ENCODE measurements around the gene SLC2A6.

SLC2A6 gene

DNA sequence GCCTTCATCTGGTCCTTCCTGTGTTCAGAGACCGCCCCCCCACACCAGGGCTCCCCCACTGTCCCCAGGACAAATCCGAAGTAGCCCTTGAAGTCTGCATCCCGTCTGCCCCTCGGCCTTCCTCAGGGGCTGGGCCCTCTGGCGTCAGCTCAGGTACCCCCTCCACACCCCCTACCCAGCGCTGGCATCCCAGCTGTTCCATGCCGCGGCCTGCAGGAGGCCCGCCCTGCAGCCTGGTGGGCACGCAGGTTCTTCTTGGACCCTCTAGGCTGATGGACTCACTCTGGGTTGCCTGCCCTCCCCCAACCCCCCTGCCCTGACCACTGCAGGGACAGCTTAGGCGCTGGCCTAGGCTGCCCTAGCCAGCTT lies 6.6 kb downstream of the SLC2A6 start:
- no peak overlapping the region for H3K4me3 ChIP-seq (ENCODE audit: low read depth, low read length)
- TF ChIP-seq, protein P1, sequence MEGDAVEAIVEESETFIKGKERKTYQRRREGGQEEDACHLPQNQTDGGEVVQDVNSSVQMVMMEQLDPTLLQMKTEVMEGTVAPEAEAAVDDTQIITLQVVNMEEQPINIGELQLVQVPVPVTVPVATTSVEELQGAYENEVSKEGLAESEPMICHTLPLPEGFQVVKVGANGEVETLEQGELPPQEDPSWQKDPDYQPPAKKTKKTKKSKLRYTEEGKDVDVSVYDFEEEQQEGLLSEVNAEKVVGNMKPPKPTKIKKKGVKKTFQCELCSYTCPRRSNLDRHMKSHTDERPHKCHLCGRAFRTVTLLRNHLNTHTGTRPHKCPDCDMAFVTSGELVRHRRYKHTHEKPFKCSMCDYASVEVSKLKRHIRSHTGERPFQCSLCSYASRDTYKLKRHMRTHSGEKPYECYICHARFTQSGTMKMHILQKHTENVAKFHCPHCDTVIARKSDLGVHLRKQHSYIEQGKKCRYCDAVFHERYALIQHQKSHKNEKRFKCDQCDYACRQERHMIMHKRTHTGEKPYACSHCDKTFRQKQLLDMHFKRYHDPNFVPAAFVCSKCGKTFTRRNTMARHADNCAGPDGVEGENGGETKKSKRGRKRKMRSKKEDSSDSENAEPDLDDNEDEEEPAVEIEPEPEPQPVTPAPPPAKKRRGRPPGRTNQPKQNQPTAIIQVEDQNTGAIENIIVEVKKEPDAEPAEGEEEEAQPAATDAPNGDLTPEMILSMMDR (IDR thresholded peaks at IDR 0.05; ENCODE audit: low read depth, low read length, missing control alignments): no peak
- no peak for DNase-seq (ENCODE audit: low read depth)
- in situ Hi-C loops (cut with HindIII; ENCODE audit: low sequenced_read_pairs): no loop called here

DNA sequence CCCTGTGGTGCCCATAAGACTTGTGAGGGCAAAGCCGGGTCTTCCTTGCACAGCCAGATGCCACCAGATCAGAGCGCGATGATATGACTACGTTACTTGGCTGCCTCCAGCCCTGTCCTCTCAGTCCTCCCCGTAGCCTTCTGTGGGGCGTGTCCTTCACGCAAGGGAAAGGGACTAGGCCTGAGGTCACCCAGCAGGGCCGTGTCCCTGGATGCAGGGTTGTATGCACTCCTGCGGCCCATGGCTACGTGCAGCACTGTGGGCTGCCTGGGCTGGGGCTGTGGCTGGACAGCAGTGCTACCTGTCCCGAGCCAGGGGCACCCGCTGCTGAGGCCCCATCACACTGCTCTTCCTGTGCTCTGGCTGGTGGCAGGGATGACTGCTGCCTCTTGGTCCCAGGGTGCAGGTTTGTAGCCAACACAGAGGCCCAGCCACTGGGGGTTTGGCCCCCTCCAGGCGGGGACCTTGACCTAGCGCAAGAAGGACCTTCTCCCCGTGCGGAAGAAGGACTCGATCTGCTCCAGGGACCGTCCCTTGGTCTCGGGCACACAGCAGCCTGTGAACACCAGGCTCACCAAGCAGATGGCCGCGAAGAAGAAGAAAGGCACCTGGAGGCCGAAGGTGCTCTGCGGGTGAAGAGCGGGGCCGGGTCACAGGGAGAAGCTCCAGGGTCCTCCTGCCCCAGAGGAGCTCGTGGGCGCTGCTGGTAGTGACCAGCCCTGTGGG lies 7.2 kb downstream of the SLC2A6 start:
- in situ Hi-C loops (cut with HindIII; ENCODE audit: low sequenced_read_pairs): no loop called here
- no peak overlapping the region for H3K4me3 ChIP-seq (ENCODE audit: low read depth, low read length)

DNA sequence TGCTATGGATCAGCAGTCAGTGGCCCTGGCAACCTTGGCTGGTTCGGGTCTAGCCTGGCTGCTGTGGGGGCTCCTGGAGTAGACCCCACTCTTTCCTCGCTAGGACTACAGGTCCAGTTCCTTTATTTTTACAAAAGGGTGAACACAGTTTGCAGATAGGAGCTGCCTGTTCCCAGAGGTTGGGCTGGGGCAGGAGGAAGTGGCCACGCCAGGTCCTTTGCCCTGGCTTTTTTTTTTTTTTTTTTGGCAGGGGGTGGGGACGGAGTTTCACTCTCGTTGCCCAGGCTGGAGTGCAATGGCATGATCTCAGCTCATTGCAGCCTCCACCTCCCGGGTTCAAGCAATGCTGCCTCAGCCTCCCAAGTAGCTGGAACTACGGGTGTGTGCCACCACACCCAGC lies 7.9 kb downstream of the SLC2A6 start:
- no peak for DNase-seq (ENCODE audit: low read depth)

More for the DNA sequence above, 7.2 kb downstream of the SLC2A6 start:
- DNase-seq (ENCODE audit: low read depth): no peak
- TF ChIP-seq, protein P1 (IDR thresholded peaks at IDR 0.05; ENCODE audit: low read depth, low read length, missing control alignments): no peak

DNA sequence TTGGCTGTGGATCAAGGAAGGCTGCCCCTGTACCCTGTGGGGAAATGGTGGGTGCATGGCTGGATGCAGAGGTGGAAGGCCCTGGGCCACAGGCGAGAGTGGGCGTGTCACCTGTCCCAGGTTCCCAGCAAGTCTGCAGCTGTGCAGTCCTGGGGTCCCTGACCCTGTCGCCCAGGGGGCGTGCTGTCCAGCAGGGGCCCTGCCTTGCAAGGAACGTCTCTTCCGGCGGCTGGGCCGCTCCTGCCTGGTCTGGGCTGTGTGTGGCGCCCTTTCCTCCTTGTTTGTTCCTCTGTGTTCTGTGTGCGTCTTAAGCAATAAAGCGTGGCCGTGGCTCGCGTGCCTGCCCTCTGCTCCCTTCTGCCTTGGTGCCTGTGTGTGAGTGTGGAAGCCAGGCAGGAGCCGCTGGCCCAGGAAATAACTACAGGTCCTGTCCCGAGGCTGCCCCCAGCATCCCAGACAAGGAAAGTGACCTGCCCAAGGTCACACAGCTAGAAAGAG lies 8.4 kb downstream of the SLC2A6 start:
- TF ChIP-seq, protein P1 (IDR thresholded peaks at IDR 0.05; ENCODE audit: low read depth, low read length, missing control alignments): no peak
- no peak overlapping the region for H3K4me3 ChIP-seq (ENCODE audit: low read depth, low read length)
- in situ Hi-C loops (cut with HindIII; ENCODE audit: low sequenced_read_pairs): no loop called here
- DNase-seq (ENCODE audit: low read depth): no peak

More for the DNA sequence above, 7.9 kb downstream of the SLC2A6 start:
- TF ChIP-seq, protein P1 (IDR thresholded peaks at IDR 0.05; ENCODE audit: low read depth, low read length, missing control alignments): no peak
- no peak overlapping the region for H3K4me3 ChIP-seq (ENCODE audit: low read depth, low read length)
- in situ Hi-C loops (cut with HindIII; ENCODE audit: low sequenced_read_pairs): no loop called here

DNA sequence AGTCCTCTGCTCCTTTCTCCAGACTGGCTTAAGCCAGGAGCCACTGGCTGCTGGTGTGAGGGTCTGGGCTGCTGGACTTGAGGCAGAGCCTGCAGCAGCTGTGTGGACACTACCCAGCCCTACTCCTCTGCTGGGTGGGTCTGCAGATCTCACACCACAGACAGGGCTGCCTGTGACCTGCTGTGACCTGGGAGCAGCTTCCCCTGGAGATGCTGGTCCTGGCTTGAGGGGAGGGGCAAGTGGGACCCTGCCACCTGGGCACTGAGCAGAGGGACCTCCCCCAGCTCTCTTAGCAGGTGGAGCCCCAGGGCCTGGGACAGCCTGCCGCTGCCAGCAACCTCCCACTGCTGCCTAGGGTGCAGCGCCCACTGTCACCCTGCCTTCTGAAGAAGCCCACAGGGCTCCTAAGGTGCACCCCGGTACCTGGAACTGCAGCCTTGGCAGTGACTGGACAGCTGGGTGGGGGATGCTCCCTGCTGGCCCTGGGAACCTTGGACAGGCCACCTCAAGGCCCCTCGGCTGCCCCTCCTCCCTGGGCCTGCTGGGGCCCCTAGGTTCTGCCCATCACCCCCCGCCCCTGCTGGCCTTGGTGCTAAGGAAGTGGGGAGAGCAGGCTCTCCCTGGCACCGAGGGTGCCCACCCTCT lies 10.0 kb downstream of the SLC2A6 start:
- TF ChIP-seq, protein P1 (IDR thresholded peaks at IDR 0.05; ENCODE audit: low read depth, low read length, missing control alignments): no peak
- DNase-seq (ENCODE audit: low read depth): no peak
- H3K4me3 ChIP-seq (ENCODE audit: low read depth, low read length): no peak overlapping the region
- in situ Hi-C loops (cut with HindIII; ENCODE audit: low sequenced_read_pairs): loop anchor here (5.0 kb wide), 1 partner anchor 92 kb away; the partner anchor contains the start of genes STKLD1 and SURF4

DNA sequence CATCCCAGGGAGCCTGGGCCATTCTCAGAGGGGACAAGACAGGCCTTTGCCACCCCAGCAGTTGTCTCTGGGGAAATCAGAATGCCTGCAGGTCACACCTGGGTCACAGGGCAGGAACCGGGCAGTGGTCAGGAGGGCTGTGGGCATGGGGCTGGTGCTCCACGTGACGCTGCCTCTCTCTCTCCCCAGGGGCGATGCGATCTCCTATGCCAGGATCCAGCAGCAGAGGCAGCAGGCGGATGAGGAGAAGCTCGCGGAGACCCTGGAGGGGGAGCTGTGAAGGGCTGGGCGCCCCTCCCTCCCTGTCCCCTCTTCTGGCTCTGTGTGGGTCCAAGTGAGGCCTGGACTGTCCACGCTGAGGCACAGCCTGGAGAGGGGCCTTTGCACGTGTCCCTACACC lies 10.5 kb downstream of the SLC2A6 start:
- in situ Hi-C loops (cut with HindIII; ENCODE audit: low sequenced_read_pairs): loop anchor here (5.0 kb wide), 1 partner anchor 91 kb away; the partner anchor contains the start of genes STKLD1 and SURF4
- no peak for DNase-seq (ENCODE audit: low read depth)
- TF ChIP-seq, protein P1 (IDR thresholded peaks at IDR 0.05; ENCODE audit: low read depth, low read length, missing control alignments): no peak
- H3K4me3 ChIP-seq (ENCODE audit: low read depth, low read length): no peak overlapping the region

Measured in astrocyte of the cerebellum (primary cell).